NCI-H748 (cell line): ENCODE data around the gene STOM.

Experiments
- DNase-seq: peaks from one replicate; lab custom pipeline; 2025; ENCODE audit not compliant: unreplicated experiment; lab: John Stamatoyannopoulos, UW

The STOM gene

DNA sequence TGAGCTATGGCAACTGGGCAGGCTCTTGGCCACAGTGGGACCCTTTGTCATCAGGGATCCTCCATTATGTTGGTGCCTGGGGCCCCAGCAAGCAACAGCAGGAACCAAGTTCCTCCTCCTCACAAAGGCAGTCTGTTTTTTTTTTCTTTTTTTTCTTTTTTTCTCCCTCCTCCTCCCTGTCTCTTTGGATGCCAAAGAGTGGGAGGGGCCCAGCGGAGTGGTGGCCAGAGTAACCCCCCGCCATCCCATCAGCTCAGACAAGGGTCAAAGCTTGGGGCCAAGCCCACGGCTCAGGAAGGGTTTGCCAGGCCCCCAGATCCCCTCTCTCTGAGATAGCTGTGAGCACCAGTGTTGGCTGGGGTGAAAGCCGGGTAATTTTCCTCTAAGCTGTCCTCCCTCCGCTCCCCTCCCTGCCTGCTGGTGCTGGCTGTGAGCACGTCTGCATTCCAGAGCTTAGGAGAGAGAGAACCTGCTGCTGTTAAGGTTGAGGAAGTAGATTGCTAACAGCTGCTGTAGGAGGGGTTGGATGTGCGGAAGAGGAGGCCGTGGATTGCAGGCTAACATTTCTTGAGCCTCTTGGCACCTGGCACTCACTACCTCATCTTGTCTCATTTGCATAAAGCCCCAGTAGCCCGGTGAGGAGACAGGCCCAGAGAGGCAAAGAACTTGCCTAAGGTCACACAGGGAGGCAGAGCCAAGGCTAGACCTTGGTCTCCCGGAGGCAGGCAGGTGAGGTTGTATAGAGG lies 80.9 kb downstream of the STOM start:
- DNase-seq, result no peak
